ENCODE data around the gene RFTN1. TPM values are rescaled to one million over a fixed set of nuclear protein-coding genes. Genes with fewer than 3 reads are reported as not detected.

RFTN1 gene
- total and polyA plus RNA-seq, 2 donors from 2014 or later = 15.3 to 34.1 TPM

- H3K9ac ChIP-seq (ENCODE audit: low read length in 3 of 3) = no peak overlapping the region
- FAIRE-seq = no peak
- intact Hi-C loops (cut with DNase I) = no loop called here
Measured at GRCh38 chr3:16484984-16485383, 28.5 kb downstream of the RFTN1 start.

GRCh38 chr3:16484216-16484615, 29.3 kb downstream of the RFTN1 start:
- Histone ChIP-seq H3K9me3 (ENCODE audit: control insufficient read depth in 2 of 3, insufficient read depth in 1 of 3, low read length in 3 of 3) (no peaks in the 10 kb centered on the region), H3K9ac (ENCODE audit: low read length in 3 of 3) (no peak overlapping the region), H3K36me3 (ENCODE audit: control insufficient read depth in 2 of 3, insufficient read depth in 3 of 3, low read length in 3 of 3) (no peaks in the 10 kb centered on the region), H3K4me3 (ENCODE audit: low read length in 3 of 3) (no peak overlapping the region), H3K27ac (ENCODE audit: low read depth in 2 of 2, low read length in 2 of 2) (peak overlapping the region in 1 of 2 donors; percentile 2), H3K27me3 (ENCODE audit: control insufficient read depth, insufficient read depth, low read length) (no peaks in the 10 kb centered on the region), H3K4me1 (ENCODE audit: control insufficient read depth in 2 of 3, insufficient read depth in 2 of 3, low read depth in 1 of 3, low read length in 3 of 3) (peaks cover 16 to 22% (median 18%) of the 10 kb centered on the region in 3 donors)
- no peak for TF ChIP-seq CTCF (IDR thresholded peaks at IDR 0.05; ENCODE audit: borderline replicate concordance, extremely low read depth, insufficient read depth)
- peak in 4 of 5 donors; percentile 64 to 90 (median 73) for DNase-seq
- FAIRE-seq = no peak
- intact Hi-C loops (cut with DNase I) = no loop called here

More at GRCh38 chr3:16484984-16485383, 28.5 kb downstream of the RFTN1 start:
- Histone ChIP-seq H3K27ac (ENCODE audit: low read depth in 2 of 2, low read length in 2 of 2) (peak overlapping the region in 1 of 2 donors; percentile 66), H3K4me3 (ENCODE audit: low read length in 3 of 3) (no peak overlapping the region), H3K27me3 (ENCODE audit: control insufficient read depth, insufficient read depth, low read length) (no peaks in the 10 kb centered on the region), H3K9me3 (ENCODE audit: control insufficient read depth in 2 of 3, insufficient read depth in 1 of 3, low read length in 3 of 3) (no peaks in the 10 kb centered on the region), H3K4me1 (ENCODE audit: control insufficient read depth in 2 of 3, insufficient read depth in 2 of 3, low read depth in 1 of 3, low read length in 3 of 3) (peaks cover 16 to 22% (median 18%) of the 10 kb centered on the region in 3 donors), H3K36me3 (ENCODE audit: control insufficient read depth in 2 of 3, insufficient read depth in 3 of 3, low read length in 3 of 3) (no peaks in the 10 kb centered on the region)
- no peak for DNase-seq
- no peak for TF ChIP-seq CTCF (IDR thresholded peaks at IDR 0.05; ENCODE audit: borderline replicate concordance, extremely low read depth, insufficient read depth)

GRCh38 chr3:16482770-16483531, 30.5 kb downstream of the RFTN1 start:
- Histone ChIP-seq H3K9me3 (ENCODE audit: control insufficient read depth in 2 of 3, insufficient read depth in 1 of 3, low read length in 3 of 3) (no peaks in the 10 kb centered on the region), H3K4me3 (ENCODE audit: low read length in 3 of 3) (no peak overlapping the region), H3K27ac (ENCODE audit: low read depth in 2 of 2, low read length in 2 of 2) (no peak overlapping the region), H3K36me3 (ENCODE audit: control insufficient read depth in 2 of 3, insufficient read depth in 3 of 3, low read length in 3 of 3) (no peaks in the 10 kb centered on the region), H3K27me3 (ENCODE audit: control insufficient read depth, insufficient read depth, low read length) (no peaks in the 10 kb centered on the region), H3K9ac (ENCODE audit: low read length in 3 of 3) (no peak overlapping the region), H3K4me1 (ENCODE audit: control insufficient read depth in 2 of 3, insufficient read depth in 2 of 3, low read depth in 1 of 3, low read length in 3 of 3) (peaks cover 16 to 22% (median 18%) of the 10 kb centered on the region in 3 donors)
- no peak for TF ChIP-seq CTCF (IDR thresholded peaks at IDR 0.05; ENCODE audit: borderline replicate concordance, extremely low read depth, insufficient read depth)
- intact Hi-C loops (cut with DNase I) = no loop called here
- DNase-seq = peak in 4 of 5 donors; percentile 41 to 62 (median 51)
- FAIRE-seq = no peak
